ENCODE results near the gene KAT2B. TPM values are rescaled to one million over a fixed set of nuclear protein-coding genes. Genes with fewer than 3 reads are reported as not detected.

Gene KAT2B
- total RNA-seq, 2 donors from 2014 or later: 31.7 to 37.1 TPM

GRCh38 chr3:20185679-20186599 lies 145.7 kb downstream of the KAT2B start, which contains the start of gene SGO1:
Gene SGO1 (minus strand): TSS chr3:20186206. CDS start chr3:20184027, 2,179 bp downstream.
- intact Hi-C loops (cut with DNase I): no loop called here
- DNase-seq (ENCODE audit: low spot score): peak; percentile 100

GRCh38 chr3:20186600-20187004 lies 146.4 kb downstream of the KAT2B start:
- DNase-seq (ENCODE audit: low spot score): no peak
- intact Hi-C loops (cut with DNase I): no loop called here

- intact Hi-C loops (cut with DNase I): no loop called here
Observed at GRCh38 chr3:20190991-20191390, 150.7 kb downstream of the KAT2B start.

GRCh38 chr3:20194793-20195460 lies 154.7 kb downstream of the KAT2B start:
- DNase-seq (ENCODE audit: low spot score): no peak
- intact Hi-C loops (cut with DNase I): no loop called here

More at GRCh38 chr3:20190991-20191390, 150.7 kb downstream of the KAT2B start:
- no peak for DNase-seq (ENCODE audit: low spot score)

GRCh38 chr3:20197775-20198174 lies 157.5 kb downstream of the KAT2B start:
- intact Hi-C loops (cut with DNase I): no loop called here
- no peak for DNase-seq (ENCODE audit: low spot score)

- DNase-seq (ENCODE audit: low spot score): no peak
- intact Hi-C loops (cut with DNase I): no loop called here
Observed at GRCh38 chr3:20201143-20201542, 160.9 kb downstream of the KAT2B start.

Small RNA genes within 50 kb of the gene (microRNA-seq; reads per million reads assigned to microRNA genes)
- gene MIR3135A (ENCODE audit: borderline microRNAs expressed in 2 of 2): 0 reads per million in 2 donors

Other genes with a start within 250 kb of the KAT2B start
- 1 to 10 TPM in 1 of 2 donors, under 1 TPM in 1; 0.90 to 1.1 TPM for gene EFHB, start 106.2 kb upstream of the KAT2B start, total RNA-seq
- 10 to 100 TPM; 52.8 to 72.2 TPM for gene RAB5A, start 93.3 kb upstream of the KAT2B start, total RNA-seq
- gene PP2D1, start 28.2 kb upstream of the KAT2B start, total RNA-seq: not detected
- under 1 TPM; 0.19 to 0.23 TPM for gene SGO1, start 145.8 kb downstream of the KAT2B start, total RNA-seq